IMR-90 (cell line): Measurements from ENCODE around the gene ATP13A5. TPM values are rescaled to one million over a fixed set of nuclear protein-coding genes. Genes with fewer than 3 reads are reported as not detected.

Source experiments
- ATAC-seq: fragments of 200-7000 bp; cut with Tn5 transposase; 2 replicates; pipeline ENCODE4 v1.9.1; 2020; ENCODE audit warnings: low read depth, mild to moderate bottlenecking, moderate library complexity
- BruUV-seq: library from RNA; stranded (reverse); fragments of 400-500 nt; replicated peaks from 2 replicates; lab custom pipeline; 2021; lab: Mats Ljungman, UMichigan
- CTCF ChIA-PET: fragments of 300-600 bp; formaldehyde crosslinking; extraction: SDS; loops from one replicate; lab custom pipeline; 2021; ENCODE audit warnings: antibody characterized with exemption; lab: Yijun Ruan, JAX
- POLR2A ChIA-PET: fragments of 300-600 bp; sonication (Branson Sonifier 250); formaldehyde crosslinking; loops from one replicate; lab custom pipeline; 2022; ENCODE audit warnings: antibody characterized with exemption; ENCODE audit not compliant: unreplicated experiment; lab: Charles Lee
- DNase-seq: peaks from one replicate; pipeline ENCODE4 v3.0.0; 2013
- H2AFZ ChIP-seq: replicated peaks from 2 replicates; pipeline ENCODE3; 2013; ENCODE audit warnings: low read length, mild to moderate bottlenecking; ENCODE audit not compliant: poor library complexity
- H2AK5ac ChIP-seq: 2 replicates; pipeline ENCODE4 v1.6.1; 2013; ENCODE audit warnings: low read depth, low read length, inconsistent platforms
- H2AK9ac ChIP-seq: replicated peaks from 2 replicates; pipeline ENCODE3; 2013; ENCODE audit warnings: mild to moderate bottlenecking, low read depth, low read length, moderate library complexity; ENCODE audit not compliant: poor library complexity
- H2BK120ac ChIP-seq: 2 replicates; pipeline ENCODE4 v1.6.1; 2013; ENCODE audit warnings: low read depth, low read length, inconsistent platforms
- H2BK15ac ChIP-seq: 3 replicates; pipeline ENCODE4 v1.6.1; 2013; ENCODE audit warnings: low read depth, low read length, inconsistent platforms
- H2BK20ac ChIP-seq: 2 replicates; pipeline ENCODE4 v1.6.1; 2013; ENCODE audit warnings: low read depth, mild to moderate bottlenecking, inconsistent platforms, low read length, moderate library complexity
- H2BK5ac ChIP-seq: 2 replicates; pipeline ENCODE4 v1.6.1; 2013; ENCODE audit warnings: mild to moderate bottlenecking, low read depth, low read length, inconsistent platforms; ENCODE audit not compliant: poor library complexity, severe bottlenecking
- H3K14ac ChIP-seq: replicated peaks from 2 replicates; pipeline ENCODE4 v1.6.1; 2013; ENCODE audit warnings: low read depth, low read length, inconsistent platforms
- H3K18ac ChIP-seq: 2 replicates; pipeline ENCODE4 v1.6.1; 2013; ENCODE audit warnings: low read depth, low read length, control low read depth
- H3K23ac ChIP-seq: 2 replicates; pipeline ENCODE4 v1.6.1; 2013; ENCODE audit warnings: low read depth, low read length, inconsistent platforms
- H3K27ac ChIP-seq: 2 replicates; pipeline ENCODE4 v1.5.1; 2013; ENCODE audit warnings: mild to moderate bottlenecking, control low read depth, low read length; ENCODE audit not compliant: insufficient read depth
- H3K27me3 ChIP-seq: 2 replicates; pipeline ENCODE4 v1.6.1; 2013; ENCODE audit warnings: low read length; ENCODE audit not compliant: control insufficient read depth, insufficient read depth
- H3K36me3 ChIP-seq: 2 replicates; pipeline ENCODE4 v1.6.1; 2013; ENCODE audit warnings: low read length, mixed read lengths; ENCODE audit not compliant: control insufficient read depth, insufficient read depth
- H3K4ac ChIP-seq: 2 replicates; pipeline ENCODE4 v1.6.1; 2013; ENCODE audit warnings: low read depth, low read length, inconsistent platforms
- H3K4me1 ChIP-seq: 2 replicates; pipeline ENCODE4 v1.6.1; 2013; ENCODE audit warnings: low read length, mixed read lengths; ENCODE audit not compliant: control insufficient read depth, insufficient read depth
- H3K4me2 ChIP-seq: 2 replicates; pipeline ENCODE4 v1.6.1; 2013; ENCODE audit warnings: low read depth, mild to moderate bottlenecking, control low read depth, low read length, moderate library complexity
- H3K4me3 ChIP-seq: 2 replicates; pipeline ENCODE4 v1.5.1; 2013; ENCODE audit warnings: low read depth, mild to moderate bottlenecking, control low read depth, low read length, moderate library complexity; ENCODE audit not compliant: insufficient read depth
- H3K56ac ChIP-seq: 2 replicates; pipeline ENCODE4 v1.6.1; 2013; ENCODE audit warnings: low read length, inconsistent platforms; ENCODE audit not compliant: insufficient read depth; ENCODE audit errors: extremely low read depth
- H3K79me1 ChIP-seq, 2 experiments: 2 replicates each; pipeline ENCODE4 v1.6.1; 2013; ENCODE audit warnings: low read length in 2 of 2, inconsistent platforms in 1 of 2, low read depth in 1 of 2
- H3K9ac ChIP-seq: 2 replicates; pipeline ENCODE4 v1.6.1; 2013; ENCODE audit warnings: low read depth, low read length, control low read depth
- H3K9me1 ChIP-seq: 2 replicates; pipeline ENCODE4 v1.6.1; 2013; ENCODE audit warnings: low read length, inconsistent platforms; ENCODE audit not compliant: insufficient read depth
- H3K9me3 ChIP-seq: 2 replicates; pipeline ENCODE4 v1.6.1; 2013; ENCODE audit warnings: low read length; ENCODE audit not compliant: control insufficient read depth, insufficient read depth
- H4K20me1 ChIP-seq: 2 replicates; pipeline ENCODE4 v1.6.1; 2013; ENCODE audit warnings: low read length, inconsistent platforms; ENCODE audit not compliant: insufficient read depth
- H4K5ac ChIP-seq: 2 replicates; pipeline ENCODE4 v1.6.1; 2013; ENCODE audit warnings: mild to moderate bottlenecking, low read depth, low read length, control low read depth
- H4K8ac ChIP-seq, 2 experiments: 2 replicates each; pipeline ENCODE4 v1.6.1; 2013; ENCODE audit warnings: low read depth in 2 of 2, low read length in 2 of 2, control low read depth in 1 of 2, inconsistent platforms in 1 of 2
- H4K91ac ChIP-seq: 2 replicates; pipeline ENCODE4 v1.6.1; 2013; ENCODE audit warnings: low read depth, low read length, inconsistent platforms; ENCODE audit not compliant: insufficient read depth
- CHD1 ChIP-seq: IDR thresholded peaks from 2 replicates; pipeline ENCODE4 v1.6.1; 2012; ENCODE audit warnings: low read depth, low read length, improper control_type of control experiment
- ELK1 ChIP-seq: fragments of 150-350 bp; IDR thresholded peaks from 2 replicates; pipeline ENCODE4 v1.6.1; 2016; ENCODE audit warnings: low read depth, mild to moderate bottlenecking, low read length, moderate library complexity, borderline replicate concordance
- FOS ChIP-seq: fragments of 150-350 bp; IDR thresholded peaks from 2 replicates; pipeline ENCODE4 v1.6.1; 2016; ENCODE audit warnings: low read depth, low read length
- MAFK ChIP-seq: IDR thresholded peaks from 2 replicates; pipeline ENCODE4 v1.6.1; 2012; ENCODE audit warnings: low read depth, low read length, improper control_type of control experiment
- MAZ ChIP-seq: IDR thresholded peaks from 2 replicates; pipeline ENCODE4 v1.6.1; 2012; ENCODE audit warnings: low read depth, mild to moderate bottlenecking, low read length, improper control_type of control experiment, moderate library complexity, borderline replicate concordance
- MXI1 ChIP-seq: IDR thresholded peaks from 2 replicates; pipeline ENCODE4 v1.6.1; 2012; ENCODE audit warnings: low read depth, mild to moderate bottlenecking, low read length, moderate library complexity, borderline replicate concordance
- NFE2L2 ChIP-seq: fragments of 150-350 bp; IDR thresholded peaks from 2 replicates; pipeline ENCODE4 v1.6.1; 2016; ENCODE audit warnings: low read depth, mild to moderate bottlenecking, low read length
- POLR2A ChIP-seq: IDR thresholded peaks from 2 replicates; pipeline ENCODE4 v1.6.1; 2012; ENCODE audit warnings: mild to moderate bottlenecking, low read depth, low read length
- RAD21 ChIP-seq: IDR thresholded peaks from 2 replicates; pipeline ENCODE4 v1.6.1; 2012; ENCODE audit warnings: low read length, improper control_type of control experiment
- RCOR1 ChIP-seq: IDR thresholded peaks from 2 replicates; pipeline ENCODE4 v1.6.1; 2012; ENCODE audit warnings: mild to moderate bottlenecking, low read length, improper control_type of control experiment; ENCODE audit not compliant: insufficient replicate concordance
- RFX5 ChIP-seq: IDR thresholded peaks from 2 replicates; pipeline ENCODE4 v1.8.0; 2012; ENCODE audit warnings: low read depth, mild to moderate bottlenecking, low read length, moderate library complexity
- SMC3 ChIP-seq: fragments of 150-350 bp; IDR thresholded peaks from 2 replicates; pipeline ENCODE4 v1.6.1; 2016; ENCODE audit warnings: low read depth, mild to moderate bottlenecking, antibody characterized with exemption, low read length, moderate library complexity
- USF2 ChIP-seq: fragments of 150-350 bp; IDR thresholded peaks from 2 replicates; pipeline ENCODE4 v1.6.1; 2017; ENCODE audit warnings: mild to moderate bottlenecking, antibody characterized with exemption, low read length, low read depth
- WGBS, 2 experiments: methylation state at CpG; one replicate each; pipeline versions ENCODE4 v1.1.5 to v1.1.7; 2013; ENCODE audit warnings: missing lambda C conversion rate in 2 of 2; ENCODE audit not compliant: insufficient read length in 1 of 2; ENCODE audit errors: extremely low coverage in 2 of 2; 5-methylcytosine and 5-hydroxymethylcytosine counted together
- dilution Hi-C: fragments of 300-500 bp; cut with HindIII; formaldehyde crosslinking; loops from one replicate; pipeline ENCODE4 v1.14.3; 2018; ENCODE audit warnings: low sequenced_read_pairs; ENCODE audit not compliant: unreplicated experiment
- in situ Hi-C: fragments of 300-500 bp; cut with MboI; formaldehyde crosslinking; loops from 3 replicates; pipeline ENCODE4 v1.14.3; 2019; ENCODE audit warnings: low sequenced_read_pairs, inconsistent platforms, mixed read lengths
- intact Hi-C: fragments of 100-400 bp; cut with micrococcal nuclease; formaldehyde crosslinking; loops from 2 replicates; pipeline ENCODE4 v1.10.0; 2022
- polyA plus RNA-seq, 3 experiments: library from polyadenylated mRNA; depleted of rRNA; stranded (reverse); fragments of >200 nt; gene quantifications; 2 replicates each; pipeline ENCODE4 v1.2.3, GENCODE V29; 2012; ENCODE audit warnings: low replicate concordance in 1 of 3
- total RNA-seq: library from RNA; depleted of rRNA; stranded (reverse); fragments of >200 nt; gene quantifications from 2 replicates; pipeline ENCODE4 v1.2.3, GENCODE V29; 2012
- TF ChIP-seq, protein P1 (sequence below): conservative IDR thresholded peaks from 2 replicates; pipeline ENCODE4 v1.5.1; 2012; ENCODE audit warnings: mild to moderate bottlenecking, low read depth, low read length, improper control_type of control experiment

The ATP13A5 gene
- total and polyA plus RNA-seq, 2 of the 4 experiments (the other 2 are of a cell fraction) = not detected

GRCh38 chr3:193388361-193388760 is 9.8 kb upstream of the ATP13A5 start:
- no peak overlapping the region for H4K91ac ChIP-seq
- BruUV-seq = no TSS peak
- ChIA-PET CTCF (no interaction called here), POLR2A (no interaction called here)
- no peak overlapping the region for H3K23ac ChIP-seq
- no peaks in the 10 kb centered on the region for H3K4me1 ChIP-seq
- H3K4me2 ChIP-seq = no peak overlapping the region
- no peak overlapping the region for H2BK5ac ChIP-seq
- intact Hi-C loops = no loop called here
- no peak overlapping the region for H3K9ac ChIP-seq
- H3K27me3 ChIP-seq = no peaks in the 10 kb centered on the region
- H2AK9ac ChIP-seq = no peak overlapping the region
- no peak overlapping the region for H3K56ac ChIP-seq
- no peak overlapping the region for H3K4ac ChIP-seq
- ATAC-seq (no peak), DNase-seq (no peak)
- H2AK5ac ChIP-seq = no peak overlapping the region
- H3K36me3 ChIP-seq = no peaks in the 10 kb centered on the region
- in situ Hi-C loops = no loop called here
- no peak overlapping the region for H3K27ac ChIP-seq
- H2AFZ ChIP-seq = no peak overlapping the region
- dilution Hi-C loops = no loop called here
- no peak overlapping the region for H2BK20ac ChIP-seq
- H3K9me1 ChIP-seq = no peaks in the 10 kb centered on the region
- no peak overlapping the region for H2BK120ac ChIP-seq
- no peak overlapping the region for H4K8ac ChIP-seq
- WGBS, 2 experiments = no CpG with 5 or more reads among the region's 6 CpGs
- H3K14ac ChIP-seq = no peak overlapping the region
- no peak overlapping the region for H3K4me3 ChIP-seq
- no peak overlapping the region for H3K18ac ChIP-seq
- no peaks in the 10 kb centered on the region for H3K79me1 ChIP-seq
- TF ChIP-seq USF2 = no peak
- TF ChIP-seq MXI1 = no peak
- TF ChIP-seq CHD1 = no peak
- TF ChIP-seq ELK1 = no peak
- TF ChIP-seq FOS = no peak
- TF ChIP-seq NFE2L2 = no peak
- TF ChIP-seq MAFK = no peak
- TF ChIP-seq POLR2A = no peak
- TF ChIP-seq SMC3 = no peak
- no peak for TF ChIP-seq RFX5
- no peak for TF ChIP-seq RCOR1
- TF ChIP-seq, protein P1, sequence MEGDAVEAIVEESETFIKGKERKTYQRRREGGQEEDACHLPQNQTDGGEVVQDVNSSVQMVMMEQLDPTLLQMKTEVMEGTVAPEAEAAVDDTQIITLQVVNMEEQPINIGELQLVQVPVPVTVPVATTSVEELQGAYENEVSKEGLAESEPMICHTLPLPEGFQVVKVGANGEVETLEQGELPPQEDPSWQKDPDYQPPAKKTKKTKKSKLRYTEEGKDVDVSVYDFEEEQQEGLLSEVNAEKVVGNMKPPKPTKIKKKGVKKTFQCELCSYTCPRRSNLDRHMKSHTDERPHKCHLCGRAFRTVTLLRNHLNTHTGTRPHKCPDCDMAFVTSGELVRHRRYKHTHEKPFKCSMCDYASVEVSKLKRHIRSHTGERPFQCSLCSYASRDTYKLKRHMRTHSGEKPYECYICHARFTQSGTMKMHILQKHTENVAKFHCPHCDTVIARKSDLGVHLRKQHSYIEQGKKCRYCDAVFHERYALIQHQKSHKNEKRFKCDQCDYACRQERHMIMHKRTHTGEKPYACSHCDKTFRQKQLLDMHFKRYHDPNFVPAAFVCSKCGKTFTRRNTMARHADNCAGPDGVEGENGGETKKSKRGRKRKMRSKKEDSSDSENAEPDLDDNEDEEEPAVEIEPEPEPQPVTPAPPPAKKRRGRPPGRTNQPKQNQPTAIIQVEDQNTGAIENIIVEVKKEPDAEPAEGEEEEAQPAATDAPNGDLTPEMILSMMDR = no peak
- TF ChIP-seq MAZ = no peak
- no peak for TF ChIP-seq RAD21
- H4K5ac ChIP-seq = no peak overlapping the region
- H2BK15ac ChIP-seq = no peak overlapping the region
- no peaks in the 10 kb centered on the region for H4K20me1 ChIP-seq
- H3K9me3 ChIP-seq = peaks cover 9% of the 10 kb centered on the region
